Measurements from ENCODE around the gene VAPA. TPM values are rescaled to one million over a fixed set of nuclear protein-coding genes. Genes with fewer than 3 reads are reported as not detected.

VAPA gene
- total and polyA plus RNA-seq, 2 donors (not counting 1 experiment from before 2014, with no cell fraction given), result 47.7 to 109 TPM

DNA sequence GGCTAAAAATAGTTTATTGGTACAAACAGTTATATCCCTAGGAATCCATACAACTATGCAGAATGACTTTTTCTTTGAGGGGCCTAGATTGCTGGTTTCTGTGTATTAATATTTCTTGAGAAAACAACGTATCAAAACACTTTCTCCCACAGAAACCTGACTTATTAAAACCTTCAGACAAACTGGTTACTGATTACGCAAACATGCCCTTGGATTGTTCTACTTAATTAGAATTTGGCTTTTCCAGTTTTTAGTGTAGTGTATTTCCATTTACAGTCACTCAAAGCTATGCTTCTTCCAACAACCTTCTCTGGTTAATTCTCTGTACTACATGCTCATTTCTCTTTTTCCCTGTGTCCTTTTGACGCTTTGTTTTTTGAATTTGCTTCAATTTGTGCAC lies 20.0 kb downstream of the VAPA start:
- ATAC-seq (ENCODE audit: low read depth) (no peak), DNase-seq (no peak)
- WGBS (ENCODE audit: insufficient coverage), result no CpG with 5 or more reads among the region's 3 CpGs
- Histone ChIP-seq H3K9ac (ENCODE audit: low read length) (no peak overlapping the region), H3K79me2 (ENCODE audit: control insufficient read depth, insufficient read depth, low read length) (peaks cover 62% of the 10 kb centered on the region), H4K20me1 (ENCODE audit: control insufficient read depth, insufficient read depth, low read length, poor library complexity, severe bottlenecking) (peaks cover 65% of the 10 kb centered on the region), H3K27me3 (replicated peaks in 1 of 4; ENCODE audit: control extremely low read depth in 1 of 4, control insufficient read depth in 3 of 4, insufficient read depth in 4 of 4, low read length in 3 of 4) (no peaks in the 10 kb centered on the region), H3K36me3 (replicated peaks in 1 of 2; ENCODE audit: control extremely low read depth in 1 of 2, control insufficient read depth in 1 of 2, extremely low read depth in 1 of 2, insufficient read depth in 2 of 2, low read length in 1 of 2) (peaks cover 13 to 39% of the 10 kb centered on the region in 2 experiments), H3K27ac (ENCODE audit: low read length in 2 of 2) (no peak overlapping the region), H2AFZ (ENCODE audit: insufficient read depth, low read depth, low read length, poor library complexity, severe bottlenecking) (no peak overlapping the region), H3K4me1 (ENCODE audit: control insufficient read depth in 2 of 2, insufficient read depth in 2 of 2, low read length in 2 of 2) (peaks cover 5 to 8% of the 10 kb centered on the region in 2 donors), H3K4me2 (replicated peaks; ENCODE audit: low read depth, low read length, poor library complexity, severe bottlenecking) (no peak overlapping the region), H3K4me3 (ENCODE audit: control extremely low read depth in 1 of 5, extremely low read depth in 1 of 5, insufficient read depth in 1 of 5, low read depth in 2 of 5, low read length in 4 of 5) (no peak overlapping the region), H3K9me3 (ENCODE audit: control extremely low read depth in 1 of 3, control insufficient read depth in 2 of 3, insufficient read depth in 1 of 3, low read length in 2 of 3) (no peaks in the 10 kb centered on the region)
- no peaks in the 10 kb centered on the region for H3K27me3 Mint-ChIP-seq
- H3K27ac Mint-ChIP-seq, result no peak overlapping the region
- H3K9me3 Mint-ChIP-seq (ENCODE audit: insufficient read depth), result no peaks in the 10 kb centered on the region
- peaks cover 16% of the 10 kb centered on the region for H3K4me1 Mint-ChIP-seq
- H3K4me3 Mint-ChIP-seq, result no peak overlapping the region
- POLR2A ChIA-PET, result no interaction called here
- CTCF ChIA-PET, result no interaction called here
- no peak for TF ChIP-seq EZH2 (IDR thresholded peaks at IDR 0.05; ENCODE audit: borderline replicate concordance, insufficient read depth, low read depth, low read length, poor library complexity, severe bottlenecking)
- TF ChIP-seq, protein P1, sequence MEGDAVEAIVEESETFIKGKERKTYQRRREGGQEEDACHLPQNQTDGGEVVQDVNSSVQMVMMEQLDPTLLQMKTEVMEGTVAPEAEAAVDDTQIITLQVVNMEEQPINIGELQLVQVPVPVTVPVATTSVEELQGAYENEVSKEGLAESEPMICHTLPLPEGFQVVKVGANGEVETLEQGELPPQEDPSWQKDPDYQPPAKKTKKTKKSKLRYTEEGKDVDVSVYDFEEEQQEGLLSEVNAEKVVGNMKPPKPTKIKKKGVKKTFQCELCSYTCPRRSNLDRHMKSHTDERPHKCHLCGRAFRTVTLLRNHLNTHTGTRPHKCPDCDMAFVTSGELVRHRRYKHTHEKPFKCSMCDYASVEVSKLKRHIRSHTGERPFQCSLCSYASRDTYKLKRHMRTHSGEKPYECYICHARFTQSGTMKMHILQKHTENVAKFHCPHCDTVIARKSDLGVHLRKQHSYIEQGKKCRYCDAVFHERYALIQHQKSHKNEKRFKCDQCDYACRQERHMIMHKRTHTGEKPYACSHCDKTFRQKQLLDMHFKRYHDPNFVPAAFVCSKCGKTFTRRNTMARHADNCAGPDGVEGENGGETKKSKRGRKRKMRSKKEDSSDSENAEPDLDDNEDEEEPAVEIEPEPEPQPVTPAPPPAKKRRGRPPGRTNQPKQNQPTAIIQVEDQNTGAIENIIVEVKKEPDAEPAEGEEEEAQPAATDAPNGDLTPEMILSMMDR (IDR thresholded peaks at IDR 0.05), result no peak
- intact Hi-C loops (cut with micrococcal nuclease), result no loop called here

GRCh38 chr18:9934274-9934673 lies 20.5 kb downstream of the VAPA start:
- intact Hi-C loops (cut with micrococcal nuclease), result no loop called here
- H3K9me3 ChIP-seq (ENCODE audit: control extremely low read depth in 1 of 3, control insufficient read depth in 2 of 3, insufficient read depth in 1 of 3, low read length in 2 of 3), result no peaks in the 10 kb centered on the region
- Mint-ChIP-seq H3K4me1 (peaks cover 12% of the 10 kb centered on the region), H3K4me3 (no peak overlapping the region), H3K27ac (no peak overlapping the region), H3K9me3 (ENCODE audit: insufficient read depth) (no peaks in the 10 kb centered on the region), H3K27me3 (no peaks in the 10 kb centered on the region)
- H3K4me1 ChIP-seq (ENCODE audit: control insufficient read depth in 2 of 2, insufficient read depth in 2 of 2, low read length in 2 of 2), result peaks cover 1 to 4% of the 10 kb centered on the region in 2 donors
- H3K27ac ChIP-seq (ENCODE audit: low read length in 2 of 2), result no peak overlapping the region
- peaks cover 58% of the 10 kb centered on the region for H3K79me2 ChIP-seq (ENCODE audit: control insufficient read depth, insufficient read depth, low read length)
- no peak for DNase-seq
- H3K4me3 ChIP-seq (ENCODE audit: control extremely low read depth in 1 of 5, extremely low read depth in 1 of 5, insufficient read depth in 1 of 5, low read depth in 2 of 5, low read length in 4 of 5), result no peak overlapping the region
- H3K4me2 ChIP-seq (replicated peaks; ENCODE audit: low read depth, low read length, poor library complexity, severe bottlenecking), result no peak overlapping the region
- no peak overlapping the region for H2AFZ ChIP-seq (ENCODE audit: insufficient read depth, low read depth, low read length, poor library complexity, severe bottlenecking)
- ATAC-seq (ENCODE audit: low read depth), result no peak
- peaks cover 14 to 39% of the 10 kb centered on the region in 2 experiments for H3K36me3 ChIP-seq (replicated peaks in 1 of 2; ENCODE audit: control extremely low read depth in 1 of 2, control insufficient read depth in 1 of 2, extremely low read depth in 1 of 2, insufficient read depth in 2 of 2, low read length in 1 of 2)
- CTCF ChIA-PET, result no interaction called here
- no CpG with 5 or more reads among the region's 3 CpGs for WGBS (ENCODE audit: insufficient coverage)
- peaks cover 61% of the 10 kb centered on the region for H4K20me1 ChIP-seq (ENCODE audit: control insufficient read depth, insufficient read depth, low read length, poor library complexity, severe bottlenecking)
- POLR2A ChIA-PET, result no interaction called here
- H3K9ac ChIP-seq (ENCODE audit: low read length), result no peak overlapping the region
- H3K27me3 ChIP-seq (replicated peaks in 1 of 4; ENCODE audit: control extremely low read depth in 1 of 4, control insufficient read depth in 3 of 4, insufficient read depth in 4 of 4, low read length in 3 of 4), result no peaks in the 10 kb centered on the region
- TF ChIP-seq EZH2 (IDR thresholded peaks at IDR 0.05; ENCODE audit: borderline replicate concordance, insufficient read depth, low read depth, low read length, poor library complexity, severe bottlenecking), result no peak
- TF ChIP-seq, protein P1 (IDR thresholded peaks at IDR 0.05), result no peak

Measured in B cell (primary cell).